ENCODE measurements around the gene BSN.

BSN gene

GRCh38 chr3:49630784-49631183 is 76.5 kb downstream of the BSN start:
- no peak for DNase-seq (ENCODE audit: low spot score)

- no peak for DNase-seq (ENCODE audit: low spot score)
Observed at GRCh38 chr3:49634736-49635135, 80.5 kb downstream of the BSN start.

DNA sequence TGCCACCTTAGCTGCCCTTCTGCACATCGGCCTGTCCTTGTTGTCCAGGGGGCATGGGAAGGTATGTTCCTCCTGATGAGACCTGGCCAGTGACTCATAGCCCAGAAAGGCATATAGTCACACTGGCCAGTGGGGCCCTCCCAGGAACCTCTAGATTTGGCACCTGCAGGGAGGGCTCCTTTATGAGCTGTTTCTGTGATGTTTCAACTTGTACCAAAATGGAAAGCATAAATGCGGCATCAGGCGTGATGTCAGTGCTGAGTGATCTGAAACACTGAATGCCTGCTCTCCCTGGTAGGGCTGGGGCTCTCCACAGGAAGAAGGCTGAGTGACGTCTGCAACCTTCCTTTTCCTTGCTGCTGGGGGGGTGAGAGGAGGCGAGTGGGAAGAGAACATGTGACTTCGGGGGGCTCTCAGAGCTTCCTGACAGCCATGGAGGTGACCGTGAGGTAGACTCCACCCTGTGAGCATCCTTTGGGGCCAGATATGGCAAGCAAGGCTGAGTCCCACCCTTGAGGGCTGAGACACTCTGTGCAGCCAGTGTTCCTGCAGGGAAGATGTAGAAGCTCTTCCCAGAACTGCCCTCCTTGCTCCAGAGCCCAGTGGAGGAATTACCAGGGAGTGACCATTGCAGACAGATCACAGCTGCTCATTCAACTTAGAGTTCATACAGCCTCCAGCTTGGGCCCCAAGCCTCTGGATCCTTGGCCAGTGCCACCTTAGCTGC is 82.8 kb downstream of the BSN start:
- DNase-seq (ENCODE audit: low spot score): no peak

GRCh38 chr3:49638445-49638844 is 84.2 kb downstream of the BSN start:
- no peak for DNase-seq (ENCODE audit: low spot score)

DNA sequence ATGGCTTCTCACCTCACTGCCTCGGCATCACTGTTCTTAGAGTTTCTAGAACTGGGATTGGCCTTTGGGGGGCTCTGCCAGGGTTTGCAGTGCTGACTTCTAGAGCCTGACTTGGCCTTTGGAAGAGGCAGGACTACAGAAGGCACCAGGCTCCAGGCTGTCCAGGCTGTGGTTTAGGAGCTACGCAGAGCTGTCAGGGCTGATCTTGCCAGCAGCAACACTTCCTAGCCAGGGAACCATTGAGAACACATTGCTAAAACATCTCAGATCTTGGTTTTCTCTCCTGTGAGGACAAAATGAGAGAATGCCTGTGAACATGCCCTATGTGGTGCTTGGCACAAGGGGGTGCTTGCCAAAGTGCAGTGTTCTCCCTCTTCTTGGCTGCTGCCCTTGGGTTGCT is 85.3 kb downstream of the BSN start:
- no peak for DNase-seq (ENCODE audit: low spot score)

GRCh38 chr3:49641292-49641691 is 87.0 kb downstream of the BSN start:
- no peak for DNase-seq (ENCODE audit: low spot score)

- DNase-seq (ENCODE audit: low spot score): no peak
Observed at GRCh38 chr3:49641921-49642707, 87.8 kb downstream of the BSN start.

GRCh38 chr3:49642708-49643145 is 88.5 kb downstream of the BSN start:
- no peak for DNase-seq (ENCODE audit: low spot score)

- no peak for DNase-seq (ENCODE audit: low spot score)
Observed at GRCh38 chr3:49644684-49645083, 90.4 kb downstream of the BSN start.

GRCh38 chr3:49646236-49646635 is 92.0 kb downstream of the BSN start:
- DNase-seq (ENCODE audit: low spot score): no peak

GRCh38 chr3:49647741-49648140 is 93.5 kb downstream of the BSN start:
- DNase-seq (ENCODE audit: low spot score): no peak

GRCh38 chr3:49648354-49649019 is 94.2 kb downstream of the BSN start:
- no peak for DNase-seq (ENCODE audit: low spot score)

GRCh38 chr3:49649576-49649975 is 95.3 kb downstream of the BSN start:
- DNase-seq (ENCODE audit: low spot score): no peak

- DNase-seq (ENCODE audit: low spot score): no peak
Observed at GRCh38 chr3:49650177-49650576, 95.9 kb downstream of the BSN start.

- DNase-seq (ENCODE audit: low spot score): no peak
Observed at GRCh38 chr3:49650637-49651036, 96.4 kb downstream of the BSN start.

- DNase-seq (ENCODE audit: low spot score): no peak
Observed at GRCh38 chr3:49652218-49652902, 98.1 kb downstream of the BSN start.

GRCh38 chr3:49652903-49653415 is 98.7 kb downstream of the BSN start:
- no peak for DNase-seq (ENCODE audit: low spot score)

DNA sequence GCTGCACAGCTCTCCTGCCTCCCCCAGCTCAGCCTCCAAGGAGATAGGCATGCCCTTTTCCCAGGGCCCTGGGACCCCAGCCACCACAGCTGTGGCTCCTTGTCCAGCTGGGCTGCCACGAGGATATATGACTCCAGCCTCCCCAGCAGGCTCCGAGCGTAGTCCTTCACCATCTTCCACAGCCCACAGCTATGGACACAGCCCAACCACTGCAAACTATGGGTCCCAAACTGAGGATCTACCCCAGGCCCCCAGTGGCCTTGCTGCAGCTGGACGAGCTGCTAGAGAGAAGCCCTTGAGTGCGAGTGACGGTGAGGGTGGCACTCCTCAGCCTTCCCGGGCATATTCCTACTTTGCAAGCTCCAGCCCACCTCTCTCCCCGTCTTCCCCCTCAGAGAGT is 99.3 kb downstream of the BSN start:
- no peak for DNase-seq (ENCODE audit: low spot score)

DNA sequence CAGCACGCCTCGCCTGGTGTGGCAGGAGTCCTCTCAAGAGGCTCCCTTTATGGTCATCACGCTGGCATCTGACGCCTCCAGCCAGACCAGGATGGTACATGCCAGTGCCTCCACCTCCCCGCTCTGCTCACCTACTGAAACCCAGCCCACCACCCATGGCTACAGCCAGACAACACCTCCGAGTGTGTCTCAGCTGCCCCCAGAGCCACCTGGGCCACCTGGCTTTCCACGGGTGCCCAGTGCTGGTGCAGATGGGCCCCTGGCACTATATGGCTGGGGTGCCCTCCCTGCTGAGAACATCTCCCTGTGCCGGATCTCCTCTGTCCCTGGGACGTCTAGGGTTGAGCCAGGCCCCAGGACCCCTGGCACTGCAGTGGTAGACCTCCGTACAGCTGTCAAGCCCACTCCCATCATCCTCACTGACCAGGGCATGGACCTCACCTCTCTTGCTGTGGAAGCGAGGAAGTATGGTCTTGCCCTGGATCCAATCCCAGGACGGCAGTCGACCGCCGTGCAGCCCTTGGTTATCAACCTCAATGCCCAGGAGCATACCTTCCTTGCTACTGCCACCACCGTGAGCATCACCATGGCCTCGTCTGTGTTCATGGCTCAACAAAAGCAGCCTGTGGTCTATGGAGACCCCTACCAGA is 100.0 kb downstream of the BSN start:
- DNase-seq (ENCODE audit: low spot score): no peak

DNA sequence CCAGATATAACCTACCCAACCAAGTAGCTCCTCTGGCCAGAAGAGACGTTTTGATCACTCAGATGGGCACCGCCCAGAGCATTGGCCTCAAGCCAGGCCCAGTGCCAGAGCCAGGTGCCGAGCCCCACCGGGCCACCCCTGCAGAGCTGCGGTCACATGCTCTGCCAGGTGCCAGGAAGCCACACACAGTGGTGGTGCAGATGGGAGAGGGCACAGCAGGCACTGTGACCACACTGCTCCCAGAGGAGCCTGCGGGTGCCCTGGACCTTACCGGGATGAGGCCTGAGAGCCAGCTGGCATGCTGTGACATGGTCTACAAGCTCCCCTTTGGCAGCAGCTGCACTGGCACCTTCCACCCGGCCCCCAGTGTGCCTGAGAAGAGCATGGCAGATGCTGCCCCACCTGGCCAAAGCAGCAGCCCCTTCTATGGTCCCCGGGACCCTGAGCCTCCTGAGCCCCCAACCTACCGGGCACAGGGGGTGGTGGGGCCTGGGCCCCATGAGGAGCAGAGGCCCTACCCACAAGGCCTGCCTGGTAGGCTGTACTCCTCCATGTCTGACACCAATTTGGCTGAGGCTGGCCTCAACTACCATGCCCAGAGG is 100.8 kb downstream of the BSN start:
- no peak for DNase-seq (ENCODE audit: low spot score)

DNA sequence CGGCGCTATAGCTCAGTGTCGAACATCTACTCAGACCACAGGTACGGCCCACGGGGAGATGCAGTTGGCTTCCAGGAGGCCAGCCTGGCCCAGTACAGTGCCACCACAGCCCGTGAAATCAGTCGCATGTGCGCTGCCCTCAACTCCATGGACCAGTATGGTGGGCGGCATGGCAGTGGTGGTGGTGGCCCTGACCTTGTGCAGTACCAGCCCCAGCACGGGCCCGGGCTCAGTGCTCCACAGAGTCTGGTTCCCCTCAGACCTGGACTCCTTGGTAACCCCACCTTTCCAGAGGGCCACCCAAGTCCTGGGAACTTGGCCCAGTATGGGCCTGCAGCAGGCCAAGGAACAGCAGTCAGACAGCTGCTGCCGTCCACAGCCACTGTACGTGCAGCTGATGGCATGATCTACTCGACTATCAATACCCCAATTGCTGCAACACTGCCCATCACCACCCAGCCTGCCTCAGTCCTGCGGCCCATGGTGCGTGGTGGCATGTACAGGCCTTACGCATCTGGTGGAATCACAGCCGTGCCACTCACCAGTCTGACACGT is 101.5 kb downstream of the BSN start:
- no peak for DNase-seq (ENCODE audit: low spot score)
